Memory B cell (primary cell): ENCODE results near the gene ATP6AP1.

Experiments
- ATAC-seq: fragments of 150-1000 bp; cut with Tn5 transposase; 2 replicates; pipeline ENCODE4 v1.10.0; 2021; ENCODE audit warnings: low read depth, mild to moderate bottlenecking, moderate library complexity
- DNase-seq, 2 donors: peaks; one replicate each; pipeline ENCODE4 v3.0.0; 2022; ENCODE audit warnings: low spot score in 2 of 2
- H3K27ac Mint-ChIP-seq: one replicate; pipeline ENCODE4 v1.8.0; 2022; ENCODE audit warnings: mild to moderate bottlenecking, moderate library complexity, mixed read lengths
- H3K27me3 Mint-ChIP-seq: one replicate; pipeline ENCODE4 v1.8.0; 2022; ENCODE audit warnings: mixed read lengths
- H3K36me3 Mint-ChIP-seq: one replicate; pipeline ENCODE4 v1.8.0; 2022; ENCODE audit warnings: mild to moderate bottlenecking, mixed read lengths
- H3K4me1 Mint-ChIP-seq: one replicate; pipeline ENCODE4 v1.8.0; 2022; ENCODE audit warnings: mixed read lengths
- H3K4me3 Mint-ChIP-seq: one replicate; pipeline ENCODE4 v1.8.0; 2022; ENCODE audit warnings: mild to moderate bottlenecking, moderate library complexity, mixed read lengths
- H3K9me3 Mint-ChIP-seq: one replicate; pipeline ENCODE4 v1.8.0; 2022; ENCODE audit warnings: mixed read lengths

ATP6AP1 gene

GRCh38 chrX:154431341-154431740 lies 2.9 kb downstream of the ATP6AP1 start:
- H3K9me3 Mint-ChIP-seq: no peaks in the 10 kb centered on the region
- ATAC-seq: no peak
- H3K27me3 Mint-ChIP-seq: no peaks in the 10 kb centered on the region
- H3K27ac Mint-ChIP-seq: no peak overlapping the region
- DNase-seq: no peak
- H3K4me1 Mint-ChIP-seq: peaks cover 12% of the 10 kb centered on the region
- H3K36me3 Mint-ChIP-seq: no peaks in the 10 kb centered on the region
- no peak overlapping the region for H3K4me3 Mint-ChIP-seq

GRCh38 chrX:154432210-154432609 lies 3.7 kb downstream of the ATP6AP1 start:
- no peak for ATAC-seq
- DNase-seq: no peak
- Mint-ChIP-seq H3K4me1 (peaks cover 12% of the 10 kb centered on the region), H3K4me3 (no peak overlapping the region), H3K36me3 (no peaks in the 10 kb centered on the region), H3K27ac (no peak overlapping the region), H3K9me3 (no peaks in the 10 kb centered on the region), H3K27me3 (no peaks in the 10 kb centered on the region)

- Mint-ChIP-seq H3K4me1 (peaks cover 16% of the 10 kb centered on the region), H3K27me3 (no peaks in the 10 kb centered on the region), H3K9me3 (no peaks in the 10 kb centered on the region), H3K36me3 (no peaks in the 10 kb centered on the region), H3K27ac (no peak overlapping the region), H3K4me3 (no peak overlapping the region)
- DNase-seq (no peak), ATAC-seq (no peak)
These were observed 5.1 kb downstream of the ATP6AP1 start for GRCh38 chrX:154433605-154434004.

- Mint-ChIP-seq H3K4me3 (no peak overlapping the region), H3K36me3 (no peaks in the 10 kb centered on the region), H3K4me1 (peaks cover 12% of the 10 kb centered on the region), H3K27me3 (no peaks in the 10 kb centered on the region), H3K27ac (no peak overlapping the region), H3K9me3 (no peaks in the 10 kb centered on the region)
- no peak for DNase-seq
- no peak for ATAC-seq
These were observed 6.1 kb downstream of the ATP6AP1 start for GRCh38 chrX:154434394-154435168.

GRCh38 chrX:154435171-154435733 lies 6.8 kb downstream of the ATP6AP1 start:
- ATAC-seq (no peak), DNase-seq (no peak)
- Mint-ChIP-seq H3K9me3 (no peaks in the 10 kb centered on the region), H3K36me3 (no peaks in the 10 kb centered on the region), H3K4me3 (no peak overlapping the region), H3K27me3 (no peaks in the 10 kb centered on the region), H3K4me1 (peaks cover 12% of the 10 kb centered on the region), H3K27ac (peak overlapping the region; percentile 88)

- Mint-ChIP-seq H3K27ac (peak overlapping the region; percentile 88), H3K9me3 (no peaks in the 10 kb centered on the region), H3K4me1 (peaks cover 6% of the 10 kb centered on the region), H3K4me3 (peak overlapping the region; percentile 82), H3K27me3 (no peaks in the 10 kb centered on the region), H3K36me3 (no peaks in the 10 kb centered on the region)
- ATAC-seq: peak; percentile 83
- DNase-seq: peak; percentile 21 to 27
These were observed 8.0 kb downstream of the ATP6AP1 start for GRCh38 chrX:154436374-154436982.

- peaks cover 6% of the 10 kb centered on the region for H3K4me1 Mint-ChIP-seq
- H3K27me3 Mint-ChIP-seq: no peaks in the 10 kb centered on the region
- peak within 1 kb of the TSS; percentile 88 for H3K27ac Mint-ChIP-seq
- DNase-seq (peak; percentile 51 to 64), ATAC-seq (peak; percentile 77)
- peak within 1 kb of the TSS; percentile 90 for H3K4me3 Mint-ChIP-seq
- no peaks in the 10 kb centered on the region for H3K9me3 Mint-ChIP-seq
- H3K36me3 Mint-ChIP-seq: no peaks in the 10 kb centered on the region
These were observed 8.7 kb downstream of the ATP6AP1 start, which contains the start of gene GDI1 for GRCh38 chrX:154436983-154437752. TSS of gene GDI1 (plus strand) at chrX:154437154. CDS start at chrX:154437255, 101 bp downstream.

- Mint-ChIP-seq H3K4me1 (peaks cover 6% of the 10 kb centered on the region), H3K9me3 (no peaks in the 10 kb centered on the region)
These were observed 9.8 kb downstream of the ATP6AP1 start for GRCh38 chrX:154437971-154438893.

GRCh38 chrX:154439841-154440240 lies 11.4 kb downstream of the ATP6AP1 start:
- Mint-ChIP-seq H3K9me3 (no peaks in the 10 kb centered on the region), H3K4me1 (peaks cover 9% of the 10 kb centered on the region), H3K36me3 (no peaks in the 10 kb centered on the region), H3K4me3 (no peak overlapping the region), H3K27me3 (no peaks in the 10 kb centered on the region), H3K27ac (no peak overlapping the region)
- DNase-seq (no peak), ATAC-seq (no peak)

More at GRCh38 chrX:154437971-154438893, 9.8 kb downstream of the ATP6AP1 start:
- Mint-ChIP-seq H3K4me3 (peak overlapping the region; percentile 90), H3K27me3 (no peaks in the 10 kb centered on the region), H3K36me3 (no peaks in the 10 kb centered on the region), H3K27ac (peak overlapping the region; percentile 87)
- DNase-seq (no peak), ATAC-seq (no peak)

- H3K27me3 Mint-ChIP-seq: no peaks in the 10 kb centered on the region
- ATAC-seq: no peak
- H3K27ac Mint-ChIP-seq: no peak overlapping the region
- H3K9me3 Mint-ChIP-seq: no peaks in the 10 kb centered on the region
- H3K4me1 Mint-ChIP-seq: peaks cover 9% of the 10 kb centered on the region
- H3K36me3 Mint-ChIP-seq: no peaks in the 10 kb centered on the region
- H3K4me3 Mint-ChIP-seq: no peak overlapping the region
- no peak for DNase-seq
These were observed 12.3 kb downstream of the ATP6AP1 start for GRCh38 chrX:154440623-154441357.

- Mint-ChIP-seq H3K27ac (no peak overlapping the region), H3K36me3 (peaks cover 2% of the 10 kb centered on the region), H3K27me3 (no peaks in the 10 kb centered on the region), H3K4me1 (peaks cover 14% of the 10 kb centered on the region), H3K4me3 (no peak overlapping the region), H3K9me3 (no peaks in the 10 kb centered on the region)
- ATAC-seq: no peak
- no peak for DNase-seq
These were observed 13.1 kb downstream of the ATP6AP1 start for GRCh38 chrX:154441564-154441963.

- Mint-ChIP-seq H3K4me3 (no peak overlapping the region), H3K27ac (no peak overlapping the region), H3K36me3 (peaks cover 2% of the 10 kb centered on the region), H3K27me3 (no peaks in the 10 kb centered on the region), H3K4me1 (peaks cover 14% of the 10 kb centered on the region), H3K9me3 (no peaks in the 10 kb centered on the region)
- ATAC-seq: no peak
- DNase-seq: no peak
These were observed 13.7 kb downstream of the ATP6AP1 start for GRCh38 chrX:154441984-154442707.
